ENCODE results near the gene MACC1. TPM values are rescaled to one million over a fixed set of nuclear protein-coding genes. Genes with fewer than 3 reads are reported as not detected.

MACC1 gene
- total and polyA plus RNA-seq, 2 of the 13 experiments (the other 11 are each of a cell fraction or from before 2014, with no cell fraction given) = 0.04 TPM; not detected in 1

- intact Hi-C loops (cut with micrococcal nuclease; ENCODE audit: unreplicated experiment) (loop anchor here (2.0 to 5.0 kb wide), 5 partner anchors 21 to 512 kb away; partner anchors contain the start of genes ITGB8 and POLR1F), in situ Hi-C loops (cut with HindIII; ENCODE audit: extremely low pct_ligation_motif_present, low pct_unique_long_range_greater_than_20kb) (no loop called here)
- Histone ChIP-seq H3K4me3 (replicated peaks in 1 of 3; ENCODE audit: insufficient read depth in 1 of 3, low read depth in 2 of 3, low read length in 3 of 3) (peak overlapping the region in 1 of 3 experiments; percentile 24; a peak in 1 of 6 replicates), H2AFZ (ENCODE audit: low read length) (no peak overlapping the region), H3K36me3 (replicated peaks in 1 of 2; ENCODE audit: control insufficient read depth in 1 of 2, insufficient read depth in 2 of 2, low read length in 2 of 2) (no peaks in the 10 kb centered on the region), H4K20me1 (ENCODE audit: insufficient read depth, low read length) (no peaks in the 10 kb centered on the region), H3K79me2 (ENCODE audit: insufficient read depth, low read length) (no peaks in the 10 kb centered on the region), H3K9ac (ENCODE audit: insufficient read depth, low read depth, low read length) (peak overlapping the region; percentile 66), H3K4me2 (ENCODE audit: low read depth, low read length) (peak overlapping the region; percentile 69), H3K27ac (ENCODE audit: extremely low read length, insufficient read depth, low read length) (peak overlapping the region; percentile 90), H3K27me3 (ENCODE audit: control insufficient read depth in 1 of 2, insufficient read depth in 2 of 2, low read length in 2 of 2) (no peaks in the 10 kb centered on the region), H3K9me3 (ENCODE audit: low read length) (no peaks in the 10 kb centered on the region), H3K4me1 (ENCODE audit: insufficient read depth, low read length) (peaks cover 44% of the 10 kb centered on the region)
- POLR2A ChIA-PET = interaction anchor here (0.9 to 2.0 kb wide), 4 partner anchors 17 to 511 kb away, joined by 4 to 8 read pairs (median 6); partner anchors contain the start of genes ITGB8 and POLR1F
- BruUV-seq (replicated peaks) = TSS peak; percentile 100
- peak; percentile 99 for ATAC-seq
- DNase-seq (ENCODE audit: low spot score) = peak; percentile 99
- CTCF ChIA-PET (ENCODE audit: low intra/inter-chr PET ratio, low total read pairs) = no interaction called here
- FAIRE-seq = peak; percentile 96
- 0% methylated on average over 4 of the region's 7 CpGs for WGBS (ENCODE audit: low lambda C conversion rate)
- TF ChIP-seq, protein P1, sequence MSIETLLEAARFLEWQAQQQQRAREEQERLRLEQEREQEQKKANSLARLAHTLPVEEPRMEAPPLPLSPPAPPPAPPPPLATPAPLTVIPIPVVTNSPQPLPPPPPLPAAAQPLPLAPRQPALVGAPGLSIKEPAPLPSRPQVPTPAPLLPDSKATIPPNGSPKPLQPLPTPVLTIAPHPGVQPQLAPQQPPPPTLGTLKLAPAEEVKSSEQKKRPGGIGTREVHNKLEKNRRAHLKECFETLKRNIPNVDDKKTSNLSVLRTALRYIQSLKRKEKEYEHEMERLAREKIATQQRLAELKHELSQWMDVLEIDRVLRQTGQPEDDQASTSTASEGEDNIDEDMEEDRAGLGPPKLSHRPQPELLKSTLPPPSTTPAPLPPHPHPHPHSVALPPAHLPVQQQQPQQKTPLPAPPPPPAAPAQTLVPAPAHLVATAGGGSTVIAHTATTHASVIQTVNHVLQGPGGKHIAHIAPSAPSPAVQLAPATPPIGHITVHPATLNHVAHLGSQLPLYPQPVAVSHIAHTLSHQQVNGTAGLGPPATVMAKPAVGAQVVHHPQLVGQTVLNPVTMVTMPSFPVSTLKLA (IDR thresholded peaks at IDR 0.05) = no peak; the same call in 1 of the 2 replicates
- TF ChIP-seq ZNF549 (CRISPR knock-in tag; IDR thresholded peaks at IDR 0.05) (no peak), ATAD3A (CRISPR knock-in tag; IDR thresholded peaks at IDR 0.05) (no peak), ZSCAN31 (CRISPR knock-in tag; IDR thresholded peaks at IDR 0.05; ENCODE audit: low read depth) (peak; percentile 82), ARID3A (IDR thresholded peaks at IDR 0.05; ENCODE audit: low read depth, low read length) (no peak), ATF4 (CRISPR knock-in tag; IDR thresholded peaks at IDR 0.05) (peak in 1 of 2 experiments; percentile 67; a peak in 2 of 4 replicates), KLF13 (CRISPR knock-in tag; IDR thresholded peaks at IDR 0.05) (no peak), ZNF558 (CRISPR knock-in tag; IDR thresholded peaks at IDR 0.05; ENCODE audit: borderline replicate concordance) (peak; percentile 69; the same call in 1 of the 2 replicates), EP300 (IDR thresholded peaks at IDR 0.05; ENCODE audit: low read depth in 2 of 2, low read length in 2 of 2) (peak; percentile 69 to 94; a peak in 3 of 4 replicates), EP300 (CRISPR knock-in tag; IDR thresholded peaks at IDR 0.05; ENCODE audit: borderline replicate concordance) (peak; percentile 97)
- TF ChIP-seq, protein P2, sequence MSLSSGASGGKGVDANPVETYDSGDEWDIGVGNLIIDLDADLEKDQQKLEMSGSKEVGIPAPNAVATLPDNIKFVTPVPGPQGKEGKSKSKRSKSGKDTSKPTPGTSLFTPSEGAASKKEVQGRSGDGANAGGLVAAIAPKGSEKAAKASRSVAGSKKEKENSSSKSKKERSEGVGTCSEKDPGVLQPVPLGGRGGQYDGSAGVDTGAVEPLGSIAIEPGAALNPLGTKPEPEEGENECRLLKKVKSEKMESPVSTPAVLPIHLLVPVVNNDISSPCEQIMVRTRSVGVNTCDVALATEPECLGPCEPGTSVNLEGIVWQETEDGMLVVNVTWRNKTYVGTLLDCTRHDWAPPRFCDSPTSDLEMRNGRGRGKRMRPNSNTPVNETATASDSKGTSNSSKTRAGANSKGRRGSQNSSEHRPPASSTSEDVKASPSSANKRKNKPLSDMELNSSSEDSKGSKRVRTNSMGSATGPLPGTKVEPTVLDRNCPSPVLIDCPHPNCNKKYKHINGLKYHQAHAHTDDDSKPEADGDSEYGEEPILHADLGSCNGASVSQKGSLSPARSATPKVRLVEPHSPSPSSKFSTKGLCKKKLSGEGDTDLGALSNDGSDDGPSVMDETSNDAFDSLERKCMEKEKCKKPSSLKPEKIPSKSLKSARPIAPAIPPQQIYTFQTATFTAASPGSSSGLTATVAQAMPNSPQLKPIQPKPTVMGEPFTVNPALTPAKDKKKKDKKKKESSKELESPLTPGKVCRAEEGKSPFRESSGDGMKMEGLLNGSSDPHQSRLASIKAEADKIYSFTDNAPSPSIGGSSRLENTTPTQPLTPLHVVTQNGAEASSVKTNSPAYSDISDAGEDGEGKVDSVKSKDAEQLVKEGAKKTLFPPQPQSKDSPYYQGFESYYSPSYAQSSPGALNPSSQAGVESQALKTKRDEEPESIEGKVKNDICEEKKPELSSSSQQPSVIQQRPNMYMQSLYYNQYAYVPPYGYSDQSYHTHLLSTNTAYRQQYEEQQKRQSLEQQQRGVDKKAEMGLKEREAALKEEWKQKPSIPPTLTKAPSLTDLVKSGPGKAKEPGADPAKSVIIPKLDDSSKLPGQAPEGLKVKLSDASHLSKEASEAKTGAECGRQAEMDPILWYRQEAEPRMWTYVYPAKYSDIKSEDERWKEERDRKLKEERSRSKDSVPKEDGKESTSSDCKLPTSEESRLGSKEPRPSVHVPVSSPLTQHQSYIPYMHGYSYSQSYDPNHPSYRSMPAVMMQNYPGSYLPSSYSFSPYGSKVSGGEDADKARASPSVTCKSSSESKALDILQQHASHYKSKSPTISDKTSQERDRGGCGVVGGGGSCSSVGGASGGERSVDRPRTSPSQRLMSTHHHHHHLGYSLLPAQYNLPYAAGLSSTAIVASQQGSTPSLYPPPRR (CRISPR knock-in tag; IDR thresholded peaks at IDR 0.05; ENCODE audit: borderline replicate concordance) = peak; percentile 86
- TF ChIP-seq, protein P3, sequence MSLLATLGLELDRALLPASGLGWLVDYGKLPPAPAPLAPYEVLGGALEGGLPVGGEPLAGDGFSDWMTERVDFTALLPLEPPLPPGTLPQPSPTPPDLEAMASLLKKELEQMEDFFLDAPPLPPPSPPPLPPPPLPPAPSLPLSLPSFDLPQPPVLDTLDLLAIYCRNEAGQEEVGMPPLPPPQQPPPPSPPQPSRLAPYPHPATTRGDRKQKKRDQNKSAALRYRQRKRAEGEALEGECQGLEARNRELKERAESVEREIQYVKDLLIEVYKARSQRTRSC (CRISPR knock-in tag; IDR thresholded peaks at IDR 0.05; ENCODE audit: low read depth) = no peak
Measured at GRCh38 chr7:20219446-20220292, 2.5 kb upstream of the MACC1 start.
